HCEC 1CT (cell line): Measurements from ENCODE around the gene ACSF3.

ENCODE experiments used
- DNase-seq: peaks from one replicate; pipeline ENCODE4 v3.0.0-alpha.2; 2017

ACSF3 gene

DNA sequence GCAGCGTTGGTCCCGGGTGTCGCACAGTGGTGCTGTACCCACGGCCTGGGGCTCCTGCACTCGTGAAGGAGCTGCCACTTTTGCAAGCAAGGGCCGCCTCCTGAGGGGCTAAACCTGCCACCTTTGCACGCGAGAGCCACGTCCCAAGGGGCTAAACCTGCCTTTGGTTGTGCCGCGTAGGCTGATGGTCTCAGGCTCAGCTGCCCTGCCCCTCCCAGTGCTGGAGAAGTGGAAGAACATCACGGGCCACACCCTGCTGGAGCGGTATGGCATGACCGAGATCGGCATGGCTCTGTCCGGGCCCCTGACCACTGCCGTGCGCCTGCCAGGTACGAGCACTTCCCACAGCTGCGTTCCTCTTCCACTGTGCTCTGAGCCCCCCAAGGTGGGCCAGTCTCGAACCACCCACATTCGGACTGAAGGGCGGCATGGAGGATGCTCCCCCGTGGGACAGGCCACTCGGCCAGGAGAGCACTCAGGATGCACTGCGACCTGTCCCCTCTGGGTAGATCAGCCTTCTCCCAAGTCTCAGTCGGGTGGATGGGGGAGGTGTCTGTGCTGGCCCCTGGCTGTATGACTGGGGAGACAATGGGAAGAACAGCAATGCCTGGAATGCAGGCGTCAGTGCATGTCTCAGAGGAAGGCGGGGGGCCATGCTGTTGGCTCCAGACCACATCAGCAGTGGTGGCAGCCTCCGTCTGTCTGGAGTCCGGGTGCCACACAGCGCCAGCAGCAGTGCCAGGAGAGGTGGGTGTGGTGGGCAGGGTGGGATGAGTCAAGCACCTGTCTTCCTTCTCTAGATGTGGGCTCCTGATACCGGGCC is 20.7 kb downstream of the ACSF3 start:
- no peak for DNase-seq

DNA sequence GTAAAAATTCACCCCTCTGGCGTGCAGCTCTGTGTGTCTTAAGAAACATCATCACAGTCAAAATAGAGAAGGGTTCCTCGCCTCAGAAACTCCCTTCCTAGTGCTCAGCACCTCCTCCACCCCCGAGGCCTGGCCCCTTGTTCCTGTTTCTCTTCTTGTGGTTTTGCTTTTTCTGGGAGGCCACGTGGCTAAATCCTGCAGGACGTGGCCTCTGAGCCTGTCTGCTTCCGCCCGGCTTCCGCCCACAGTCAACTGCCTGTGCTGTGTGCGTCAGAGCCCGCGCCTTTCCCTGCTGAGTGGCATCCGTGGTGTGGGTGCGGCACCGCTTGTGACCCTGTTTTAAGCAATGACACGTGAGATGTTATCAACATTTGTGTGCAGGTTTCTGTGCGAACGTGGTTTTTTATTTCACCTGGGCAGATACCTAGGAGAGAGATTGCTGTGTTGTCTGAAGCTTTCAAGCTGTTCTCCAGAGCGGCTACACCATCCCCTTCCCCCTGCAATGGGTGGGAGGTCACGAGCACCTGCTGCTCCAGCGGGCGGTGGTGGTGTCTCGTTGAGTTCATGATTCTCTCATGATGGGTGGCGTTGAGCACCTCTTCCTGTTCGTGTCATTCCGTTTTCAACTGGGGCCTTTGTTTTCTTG is 21.7 kb downstream of the ACSF3 start:
- no peak for DNase-seq

DNA sequence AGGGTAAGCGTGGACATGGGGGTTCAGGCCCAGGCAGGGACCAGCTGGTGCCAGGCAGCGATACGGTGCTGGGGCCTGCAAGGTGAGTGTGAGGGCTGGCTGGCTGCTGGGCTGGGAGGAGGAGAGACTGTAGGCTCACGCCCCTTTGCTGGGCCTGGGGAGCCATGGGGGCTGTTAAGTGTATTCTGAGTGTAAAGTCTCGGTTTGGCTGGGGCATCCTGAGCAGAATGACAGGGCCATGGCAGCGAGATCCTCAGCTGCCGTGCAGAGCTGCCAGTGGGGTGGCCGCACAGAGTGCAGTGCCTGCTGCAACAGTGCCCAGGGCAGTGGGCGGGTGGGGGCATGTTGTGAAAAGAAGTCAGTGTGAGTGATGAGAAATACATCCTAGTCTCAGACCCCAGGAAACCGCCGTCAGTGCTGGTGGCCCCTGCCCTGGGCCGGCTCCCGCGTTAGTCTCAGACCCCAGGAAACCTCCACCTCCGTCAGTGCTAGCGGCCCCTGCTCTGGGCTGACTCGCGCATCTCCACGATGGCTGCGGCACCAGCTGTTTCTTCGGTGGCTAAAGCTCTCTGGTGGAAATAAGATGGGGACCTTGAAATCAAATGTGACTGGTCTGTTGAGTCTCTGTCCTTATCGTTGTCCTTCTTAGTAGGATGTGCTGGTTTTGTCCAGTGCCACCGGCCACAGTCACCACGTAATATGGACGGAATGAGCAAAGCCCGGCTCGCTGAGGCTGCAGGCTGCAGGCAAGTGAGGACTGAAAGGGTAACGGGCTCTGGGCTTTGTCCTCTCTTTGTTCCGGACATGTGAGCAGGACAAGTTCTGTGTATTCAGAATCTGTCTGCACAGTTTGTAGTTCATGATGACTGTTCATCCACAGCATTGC is 22.9 kb downstream of the ACSF3 start:
- DNase-seq = no peak

DNA sequence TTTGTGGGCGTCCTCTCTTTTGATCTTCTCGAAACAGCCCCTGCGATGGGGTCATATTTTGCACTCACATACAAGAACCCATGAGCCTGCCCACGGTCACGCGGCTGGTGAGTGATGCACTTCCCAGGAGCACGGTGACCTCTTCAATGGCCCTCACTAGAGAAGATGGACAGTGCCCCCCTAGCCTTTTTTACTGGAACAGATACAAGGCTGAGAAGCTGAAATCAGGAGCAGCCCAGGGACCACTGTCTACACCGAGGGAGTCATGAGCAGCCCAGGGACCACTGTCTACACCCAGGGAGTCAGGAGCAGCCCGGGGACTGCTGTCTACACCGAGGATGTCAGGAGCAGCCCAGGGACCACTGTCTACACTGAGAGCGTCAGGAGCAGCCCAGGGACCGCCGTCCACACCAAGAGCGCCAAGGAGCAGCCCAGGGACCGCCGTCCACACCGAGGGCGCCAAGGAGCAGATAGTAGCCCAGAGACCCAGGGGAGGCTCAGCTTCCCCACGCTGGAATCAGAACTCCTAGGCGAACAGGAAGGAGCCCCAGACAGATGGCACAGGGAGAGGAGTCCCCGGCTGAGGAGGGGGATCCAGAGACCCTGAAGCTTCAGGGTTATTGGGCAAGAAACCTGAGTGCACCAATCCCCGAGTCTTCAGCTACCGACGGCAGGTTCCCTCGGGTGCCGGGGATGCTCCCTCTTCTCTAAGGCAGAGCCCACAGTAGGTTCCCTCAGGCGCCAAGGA is 23.7 kb downstream of the ACSF3 start:
- no peak for DNase-seq

DNA sequence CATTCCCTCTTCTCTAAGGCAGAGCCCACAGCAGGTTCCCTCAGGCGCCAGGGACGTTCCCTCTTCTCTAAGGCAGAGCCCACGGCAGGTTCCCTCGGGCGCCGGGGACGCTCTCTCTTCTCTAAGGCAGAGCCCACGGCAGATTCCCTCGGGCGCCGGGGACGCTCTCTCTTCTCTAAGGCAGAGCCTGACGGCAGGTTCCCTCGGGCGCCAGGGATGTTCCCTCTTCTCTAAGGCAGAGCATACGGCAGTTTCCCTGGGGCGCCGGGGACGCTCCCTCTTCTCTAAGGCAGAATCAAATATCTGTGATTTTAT is 24.3 kb downstream of the ACSF3 start:
- DNase-seq = no peak

DNA sequence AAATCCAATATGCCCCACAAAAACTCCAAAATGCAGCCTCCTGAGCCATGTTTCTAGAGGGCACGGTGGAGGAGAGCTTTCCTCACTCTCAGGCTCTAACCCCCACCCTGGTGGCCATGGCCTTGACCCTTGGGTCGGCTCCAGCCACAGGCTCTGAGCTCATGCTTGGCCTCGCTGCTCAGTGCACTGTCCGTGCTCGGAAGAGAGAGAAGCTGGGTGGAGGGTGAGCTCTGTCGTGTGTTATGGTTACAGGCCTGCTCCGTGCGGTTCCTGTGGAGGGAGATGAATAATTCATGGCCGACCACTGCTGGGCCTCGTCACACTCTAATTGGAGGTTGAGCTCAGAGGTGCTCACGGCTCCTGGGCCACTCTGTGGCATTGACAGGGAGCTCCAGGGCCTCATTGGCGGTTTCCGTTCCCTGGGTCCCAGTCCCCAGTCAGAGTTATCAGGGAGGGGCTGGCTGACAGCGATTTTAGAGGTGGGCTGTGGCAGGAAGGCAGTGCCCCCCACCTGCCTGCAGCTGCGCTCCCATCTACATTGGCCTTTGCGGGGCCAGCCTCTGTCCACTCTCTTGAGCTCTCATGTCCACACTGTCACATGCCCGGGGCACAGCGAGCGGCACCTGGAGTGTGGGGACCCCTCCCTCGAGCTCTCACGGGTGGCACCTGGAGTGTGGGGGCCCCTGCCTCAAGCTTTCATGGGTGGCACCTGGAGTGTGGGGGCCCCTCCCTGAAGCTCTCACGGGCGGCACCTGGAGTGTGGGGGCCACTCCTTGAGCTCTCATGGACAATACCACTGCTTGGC is 24.9 kb downstream of the ACSF3 start:
- DNase-seq = no peak

DNA sequence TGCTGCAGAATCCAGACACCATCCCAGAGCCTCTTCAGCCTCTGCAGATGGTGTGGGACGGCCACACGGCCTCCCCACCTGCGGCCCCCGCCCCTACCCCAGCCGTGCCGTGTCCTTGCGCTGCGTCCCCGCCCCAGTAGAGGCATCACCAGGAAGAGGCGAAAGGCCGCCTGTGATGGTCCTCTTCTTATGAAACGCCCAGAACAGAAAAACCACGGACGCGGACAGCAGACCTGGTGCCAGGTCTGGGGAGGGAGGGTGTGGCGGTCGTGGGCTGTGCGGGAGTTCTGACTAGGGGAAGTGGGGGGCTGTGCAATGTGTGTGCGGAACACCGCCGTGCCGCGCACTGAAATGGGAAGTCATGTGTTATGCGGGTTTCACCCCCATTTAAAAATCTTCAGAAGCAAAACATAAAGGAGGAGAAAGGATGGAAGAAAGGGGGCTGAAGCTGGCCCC is 25.5 kb downstream of the ACSF3 start:
- no peak for DNase-seq

DNA sequence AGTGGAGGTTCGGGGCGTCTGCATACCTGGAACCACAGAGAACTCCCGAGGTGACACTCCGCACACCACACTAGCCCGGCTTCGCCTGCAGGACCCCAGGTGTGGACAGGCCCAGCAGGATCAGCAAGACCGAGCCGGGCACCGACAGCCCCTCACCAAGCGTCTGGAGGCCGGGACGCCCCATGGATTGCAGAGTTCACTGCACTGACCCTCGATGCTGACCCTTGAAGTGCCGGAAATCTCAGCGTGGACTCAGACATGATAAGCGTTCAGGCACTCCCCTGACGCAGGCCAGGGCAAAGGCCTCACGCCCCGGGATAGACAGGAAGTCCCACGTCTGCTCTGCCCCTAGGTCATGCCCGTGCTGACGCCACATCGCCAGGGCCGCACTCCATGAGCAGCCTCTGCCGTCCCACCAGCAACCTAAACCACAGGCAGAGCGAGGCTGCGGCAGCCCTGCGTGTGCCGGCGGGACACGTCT is 26.0 kb downstream of the ACSF3 start:
- DNase-seq = no peak

DNA sequence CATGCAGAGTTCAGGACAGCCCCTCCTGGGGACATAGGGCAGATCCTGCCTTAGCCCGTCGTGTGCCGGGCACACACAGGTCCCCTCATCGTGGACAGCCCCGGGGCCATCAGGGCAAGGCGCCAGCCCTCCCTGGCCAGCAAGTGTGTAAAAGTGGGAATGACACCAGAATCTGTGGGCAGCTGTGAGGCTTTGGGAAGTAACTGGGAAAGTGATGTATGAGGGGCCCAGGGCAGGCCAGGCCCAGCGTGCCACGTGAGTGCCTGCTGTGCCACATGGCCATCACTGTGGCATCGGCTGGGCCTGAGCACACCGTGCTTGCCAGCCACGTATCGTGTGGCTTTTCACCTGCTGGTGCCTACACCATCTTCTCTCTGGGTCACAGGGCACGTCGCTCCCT is 26.6 kb downstream of the ACSF3 start:
- no peak for DNase-seq

DNA sequence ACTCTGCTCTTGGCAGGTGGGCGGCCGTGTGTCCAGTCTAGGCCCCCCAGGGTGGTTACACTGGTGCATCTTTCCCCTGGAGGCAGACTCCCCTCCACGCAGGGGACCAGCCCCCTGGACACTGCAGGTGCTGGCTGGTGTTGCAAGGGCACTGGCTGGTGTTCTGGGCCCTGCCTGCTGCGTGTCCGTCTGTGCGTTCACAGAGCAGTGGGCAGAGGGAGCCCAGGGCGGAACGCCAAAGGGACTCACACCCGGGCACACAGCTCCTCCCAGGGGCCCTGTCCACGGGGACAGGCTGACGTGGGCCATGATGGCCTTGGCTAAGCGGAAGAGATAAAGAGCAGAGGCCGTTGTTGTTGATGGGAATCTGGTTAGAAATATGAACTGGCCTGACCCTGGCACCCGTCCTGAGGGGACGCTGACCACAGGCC is 27.3 kb downstream of the ACSF3 start:
- no peak for DNase-seq

DNA sequence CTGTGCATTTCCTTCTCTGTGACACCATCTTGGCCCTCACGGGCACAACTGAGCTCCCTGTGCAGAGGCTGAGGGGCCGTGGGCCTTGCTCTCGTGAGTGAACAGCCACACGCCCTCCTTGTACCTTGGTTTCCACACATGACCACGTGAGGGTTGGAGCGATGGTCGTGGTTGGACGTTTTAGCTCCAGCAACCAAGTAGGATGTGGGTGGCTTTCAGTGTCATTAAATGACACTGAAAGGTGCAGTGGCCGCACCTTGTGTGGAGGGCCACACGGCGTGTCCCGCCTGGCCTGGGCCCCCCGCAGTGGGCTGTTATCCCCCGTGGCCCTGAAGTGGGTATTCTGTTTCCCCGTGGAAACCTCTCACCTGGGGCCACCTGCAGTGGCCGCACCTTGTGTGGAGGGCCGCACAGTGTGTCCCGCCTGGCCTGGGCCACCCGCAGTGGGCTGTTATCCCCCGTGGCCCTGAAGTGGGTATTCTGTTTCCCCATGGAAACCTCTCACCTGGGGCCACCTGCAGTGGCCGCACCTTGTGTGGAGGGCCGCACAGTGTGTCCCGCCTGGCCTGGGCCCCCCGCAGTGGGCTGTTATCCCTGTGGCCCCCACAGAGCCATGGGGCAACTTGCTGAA is 28.2 kb downstream of the ACSF3 start:
- DNase-seq = no peak

DNA sequence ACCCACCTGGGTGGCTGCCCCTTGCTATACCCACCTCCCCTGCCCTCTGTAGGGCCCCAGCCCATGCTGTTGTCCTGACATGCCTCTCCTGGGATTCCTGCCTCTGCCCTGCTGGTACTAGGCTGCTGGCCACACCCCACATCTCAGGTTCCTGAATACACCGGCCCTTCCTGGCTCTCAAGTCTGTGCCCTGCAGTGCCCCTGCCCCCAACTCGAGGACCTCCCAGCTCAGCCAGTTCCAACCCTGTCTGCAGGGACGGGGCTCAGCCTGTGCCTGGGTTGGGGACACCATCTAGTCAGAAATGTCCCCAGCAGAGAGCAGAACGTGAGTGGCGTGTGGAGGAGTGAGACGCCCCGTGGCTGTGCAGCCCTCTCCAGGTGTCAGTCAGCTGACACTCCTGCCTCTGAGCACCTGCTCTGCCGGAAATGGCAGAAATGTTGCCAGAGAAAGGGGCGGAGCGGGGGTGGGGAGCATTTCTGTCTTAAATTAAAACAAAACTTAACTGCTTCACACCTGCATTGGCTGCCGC is 28.7 kb downstream of the ACSF3 start:
- DNase-seq = no peak

DNA sequence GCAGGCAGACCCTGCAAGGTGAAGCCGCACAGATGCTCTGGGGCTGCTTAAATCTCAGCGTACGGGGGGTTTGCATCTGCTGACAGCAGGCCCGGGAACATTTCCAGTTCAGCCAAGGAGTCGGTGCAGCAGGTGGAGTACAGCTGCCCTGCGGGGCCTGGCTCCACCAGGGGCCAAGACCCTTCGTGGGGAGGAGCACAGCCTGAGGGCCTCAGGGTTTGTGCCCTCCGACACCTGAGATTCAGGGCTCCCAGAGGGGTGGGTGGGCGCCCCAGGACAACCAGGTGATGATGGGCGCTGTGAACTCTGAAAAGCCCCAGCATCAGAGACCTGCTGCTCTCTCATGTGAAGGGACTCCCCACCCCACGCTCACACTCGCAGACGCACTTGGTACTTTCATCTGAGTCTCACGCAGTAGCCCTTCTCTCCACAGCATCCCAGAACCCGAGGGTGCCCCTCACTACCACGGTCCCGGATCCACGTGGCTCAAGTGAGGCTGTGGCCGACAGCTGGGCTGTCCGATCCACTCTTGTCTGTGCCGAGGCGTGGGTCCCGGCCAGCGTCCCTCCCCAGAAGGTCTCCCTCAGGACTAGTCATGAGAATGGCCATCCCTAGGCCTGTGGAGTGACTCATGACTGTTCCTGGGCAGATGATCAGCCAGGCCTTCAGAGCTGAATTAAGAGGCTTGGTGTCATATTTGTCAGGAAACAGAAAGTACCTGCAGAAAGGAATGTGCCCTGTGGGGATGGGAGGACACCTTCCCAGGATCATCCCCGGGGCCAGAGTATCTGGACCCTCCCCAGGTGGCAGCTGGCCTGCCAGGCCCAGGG is 29.6 kb downstream of the ACSF3 start:
- no peak for DNase-seq

DNA sequence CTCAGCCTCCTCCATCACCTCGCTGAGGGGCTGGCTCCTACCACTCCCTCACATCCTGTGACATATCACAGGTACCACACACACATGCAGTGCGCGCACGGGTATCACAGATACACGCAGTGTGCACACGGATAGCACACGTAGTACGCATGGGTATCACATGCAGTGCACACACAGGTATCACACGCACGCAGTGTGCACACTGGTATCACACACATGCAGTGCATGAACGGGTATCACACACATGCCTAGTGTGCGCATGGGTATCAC is 30.1 kb downstream of the ACSF3 start:
- no peak for DNase-seq

DNA sequence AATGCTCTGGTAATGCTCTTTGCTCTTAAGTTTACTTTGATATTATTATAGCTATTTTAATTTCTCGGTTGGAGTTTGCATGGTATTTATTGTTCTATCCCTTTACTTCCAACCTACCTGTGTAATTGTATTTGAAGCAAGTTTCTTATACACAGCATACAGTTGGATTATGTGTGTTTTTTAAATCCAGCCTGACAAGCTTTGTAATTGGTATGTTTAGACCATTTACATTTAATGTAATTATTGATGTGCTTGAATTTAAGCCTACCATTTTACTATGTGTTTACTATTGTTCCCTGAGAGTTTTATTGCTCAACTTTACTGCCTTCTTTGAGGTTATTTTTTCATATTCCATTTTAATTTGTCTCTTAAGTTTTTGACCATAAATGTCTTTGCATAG is 35.7 kb downstream of the ACSF3 start:
- no peak for DNase-seq

DNA sequence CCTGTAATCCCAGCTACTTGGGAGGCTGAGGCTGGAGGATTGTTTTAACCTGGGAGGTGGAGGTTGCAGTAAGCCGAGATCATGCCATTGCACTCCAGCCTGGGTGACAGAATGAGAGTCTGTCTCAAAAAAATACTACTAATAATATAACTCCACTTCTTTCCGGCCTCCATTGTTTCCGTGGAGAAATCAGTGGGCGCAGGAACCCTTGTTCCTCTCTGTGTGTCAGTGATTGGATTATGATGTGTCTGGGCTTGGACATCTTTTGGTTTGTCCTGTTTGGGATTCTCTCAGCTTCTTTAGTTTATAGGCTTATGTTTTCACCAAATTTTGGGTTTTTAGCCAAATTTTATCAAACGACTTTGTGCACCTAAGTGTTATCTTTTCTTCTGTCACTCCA is 36.8 kb downstream of the ACSF3 start:
- no peak for DNase-seq

DNA sequence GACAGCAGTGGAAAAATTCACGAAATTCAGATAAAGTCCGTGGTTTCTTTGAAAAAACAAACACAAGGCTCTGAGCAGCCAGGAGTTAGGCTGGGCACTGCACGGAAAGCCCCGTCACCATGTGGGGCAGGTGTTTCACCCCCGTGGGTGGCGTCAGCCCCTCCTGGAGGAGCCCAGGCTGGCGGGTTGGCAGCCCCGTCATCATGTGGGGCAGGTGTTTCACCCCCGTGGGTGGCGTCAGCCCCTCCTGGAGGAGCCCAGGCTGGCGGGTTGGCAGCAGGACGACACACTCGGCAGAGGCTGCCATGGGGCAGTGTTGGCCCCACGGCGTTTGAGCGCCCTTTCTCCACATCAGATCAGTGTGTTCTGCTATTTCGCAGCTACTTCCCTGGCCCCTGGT is 38.1 kb downstream of the ACSF3 start:
- DNase-seq = no peak

DNA sequence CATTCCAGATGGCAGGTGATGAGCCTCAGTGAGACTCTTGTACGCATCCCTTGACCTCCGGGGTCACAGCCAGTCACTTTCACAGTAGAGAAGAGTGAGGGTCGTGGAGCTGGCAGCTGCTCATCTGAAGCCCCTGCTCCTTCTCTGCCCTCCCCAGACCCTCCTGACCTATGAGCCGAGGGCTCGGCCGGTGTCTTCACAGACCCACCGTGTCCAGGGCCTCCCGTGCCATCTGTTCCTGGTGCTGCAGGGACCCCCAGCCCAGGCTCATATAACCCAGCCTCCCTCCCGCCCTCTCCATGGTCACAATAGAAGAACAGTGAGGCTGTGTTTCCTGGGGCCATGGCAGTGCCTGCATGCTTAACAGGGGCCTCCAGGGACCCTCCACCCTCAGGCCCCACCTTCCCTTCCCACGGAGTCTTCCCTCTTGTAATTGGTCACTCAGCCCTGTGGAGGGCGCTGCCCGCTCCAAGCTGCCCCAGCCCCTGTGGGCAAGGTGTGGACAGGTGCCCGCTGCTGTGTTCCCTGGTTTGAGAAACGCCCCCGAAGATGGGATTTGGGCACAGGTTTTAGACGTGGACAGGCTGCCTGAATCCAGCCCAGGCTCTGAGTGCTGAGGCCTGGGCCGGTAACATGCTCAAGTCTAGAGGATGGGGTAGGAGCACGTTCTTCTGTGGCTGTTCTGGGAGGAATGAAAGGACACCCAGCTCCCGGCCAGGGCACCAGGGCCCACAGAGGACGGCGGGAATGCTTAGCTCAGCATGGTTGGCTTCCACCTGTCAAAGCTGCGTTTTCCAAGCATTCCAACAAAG is 38.7 kb downstream of the ACSF3 start:
- no peak for DNase-seq

DNA sequence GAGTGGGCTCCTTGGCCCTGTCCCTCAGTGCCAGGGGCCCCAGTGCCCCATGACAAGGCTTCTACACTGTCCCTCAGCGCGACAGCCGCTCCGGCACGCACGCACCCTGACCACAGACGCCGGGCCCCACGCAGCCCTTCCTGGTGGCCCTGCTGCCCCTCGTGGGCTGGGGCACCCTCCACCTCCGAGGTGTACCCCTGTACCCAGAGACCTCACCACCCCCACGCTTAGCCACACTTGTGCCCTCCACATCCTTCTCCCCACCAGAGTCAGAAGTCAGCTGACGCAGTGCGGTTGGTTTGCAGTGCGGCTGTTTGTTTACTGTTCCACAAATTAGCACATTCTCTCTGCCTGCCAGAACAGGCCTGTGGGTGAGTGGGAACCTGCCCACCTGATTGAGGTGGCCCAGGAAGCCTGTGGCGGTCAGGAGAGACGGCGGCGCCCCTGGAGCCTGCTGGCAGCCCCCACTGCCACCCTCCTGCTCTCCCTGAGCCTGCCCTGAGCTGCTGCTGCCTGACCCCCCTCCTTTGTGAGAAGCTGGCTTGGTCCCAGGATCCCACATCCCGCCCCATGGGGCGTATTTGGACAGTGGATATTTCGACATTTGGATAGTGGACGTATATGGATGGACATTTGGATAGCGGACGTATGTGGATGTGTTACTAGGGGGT is 39.9 kb downstream of the ACSF3 start:
- no peak for DNase-seq
